ENCODE measurements around the gene FAM180A.
"Not testable (repeated sequence)": the region's sequence is repeated elsewhere in the genome, so short reads cannot be mapped to it uniquely, and the experiment has no call there.

The FAM180A gene

DNA sequence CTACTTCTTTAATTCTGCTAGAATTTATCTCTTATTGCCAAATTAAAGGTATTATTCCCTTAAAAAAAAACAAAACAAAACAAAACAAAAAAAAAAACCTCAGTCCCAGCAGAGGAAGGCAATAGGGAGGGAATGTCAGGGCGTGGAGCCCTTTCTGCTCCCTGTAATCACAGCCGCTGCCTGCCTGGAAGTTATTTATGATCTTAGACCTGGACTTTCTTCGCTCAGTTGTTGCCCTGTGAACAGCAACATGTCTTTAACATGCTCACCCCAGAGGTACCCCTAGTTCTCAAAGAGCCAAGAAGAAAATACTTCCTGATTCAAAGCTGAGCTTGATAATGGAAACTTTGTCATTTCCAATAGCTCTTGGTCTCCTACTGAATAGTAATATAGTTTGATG is 7.7 kb downstream of the FAM180A start:
- Histone ChIP-seq H3K27me3 (ENCODE audit: low read length) (no peaks in the 10 kb centered on the region), H3K27ac (ENCODE audit: low read depth, low read length) (no peak overlapping the region), H2AFZ (ENCODE audit: low read depth, low read length, severe bottlenecking) (no peak overlapping the region), H3K36me3 (ENCODE audit: low read length) (no peaks in the 10 kb centered on the region), H3K79me2 (ENCODE audit: insufficient read depth, low read length) (no peaks in the 10 kb centered on the region), H3K9ac (ENCODE audit: low read length) (no peak overlapping the region), H3K9me3 (ENCODE audit: insufficient read depth, low read length) (no peaks in the 10 kb centered on the region), H3K4me2 (ENCODE audit: low read depth, low read length, poor library complexity, severe bottlenecking) (no peak overlapping the region), H3K9me2 (replicated peaks; ENCODE audit: insufficient read depth, low read length) (no peaks in the 10 kb centered on the region), H4K20me1 (ENCODE audit: low read depth, low read length) (no peaks in the 10 kb centered on the region), H3K4me3 (ENCODE audit: insufficient read depth, low read length, poor library complexity, severe bottlenecking) (no peak overlapping the region), H3F3A (ENCODE audit: insufficient read depth) (no peaks in the 10 kb centered on the region)
- no peak for TF ChIP-seq EZH2phosphoT487 (conservative IDR thresholded peaks at IDR 0.05; ENCODE audit: low read length)
- TF ChIP-seq, protein P1, sequence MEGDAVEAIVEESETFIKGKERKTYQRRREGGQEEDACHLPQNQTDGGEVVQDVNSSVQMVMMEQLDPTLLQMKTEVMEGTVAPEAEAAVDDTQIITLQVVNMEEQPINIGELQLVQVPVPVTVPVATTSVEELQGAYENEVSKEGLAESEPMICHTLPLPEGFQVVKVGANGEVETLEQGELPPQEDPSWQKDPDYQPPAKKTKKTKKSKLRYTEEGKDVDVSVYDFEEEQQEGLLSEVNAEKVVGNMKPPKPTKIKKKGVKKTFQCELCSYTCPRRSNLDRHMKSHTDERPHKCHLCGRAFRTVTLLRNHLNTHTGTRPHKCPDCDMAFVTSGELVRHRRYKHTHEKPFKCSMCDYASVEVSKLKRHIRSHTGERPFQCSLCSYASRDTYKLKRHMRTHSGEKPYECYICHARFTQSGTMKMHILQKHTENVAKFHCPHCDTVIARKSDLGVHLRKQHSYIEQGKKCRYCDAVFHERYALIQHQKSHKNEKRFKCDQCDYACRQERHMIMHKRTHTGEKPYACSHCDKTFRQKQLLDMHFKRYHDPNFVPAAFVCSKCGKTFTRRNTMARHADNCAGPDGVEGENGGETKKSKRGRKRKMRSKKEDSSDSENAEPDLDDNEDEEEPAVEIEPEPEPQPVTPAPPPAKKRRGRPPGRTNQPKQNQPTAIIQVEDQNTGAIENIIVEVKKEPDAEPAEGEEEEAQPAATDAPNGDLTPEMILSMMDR (IDR thresholded peaks at IDR 0.05; ENCODE audit: insufficient read depth, low read length, poor library complexity, severe bottlenecking) = no peak

DNA sequence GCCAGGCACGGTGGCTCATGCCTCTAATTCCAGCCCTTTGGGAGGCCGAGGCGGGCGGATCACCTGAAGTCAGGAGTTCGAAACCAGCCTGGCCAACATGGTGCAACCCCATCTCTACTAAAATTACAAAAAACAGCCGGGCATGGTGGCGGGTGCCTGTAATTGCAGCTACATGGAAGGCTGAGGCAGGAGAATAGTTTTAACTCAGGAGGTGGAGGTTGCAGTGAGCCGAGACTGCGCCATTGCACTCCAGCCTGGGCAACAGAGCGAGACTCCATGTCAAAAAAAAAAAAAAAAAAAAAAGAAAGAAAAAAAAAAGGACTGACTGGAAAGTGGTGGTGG is 11.3 kb downstream of the FAM180A start:
- not testable (repeated sequence) for H3F3A ChIP-seq (ENCODE audit: insufficient read depth); H2AFZ ChIP-seq (ENCODE audit: low read depth, low read length, severe bottlenecking); H3K27ac ChIP-seq (ENCODE audit: low read depth, low read length); H3K36me3 ChIP-seq (ENCODE audit: low read length); H3K27me3 ChIP-seq (ENCODE audit: low read length); H3K9me3 ChIP-seq (ENCODE audit: insufficient read depth, low read length); H4K20me1 ChIP-seq (ENCODE audit: low read depth, low read length); H3K79me2 ChIP-seq (ENCODE audit: insufficient read depth, low read length); H3K9me2 ChIP-seq (replicated peaks; ENCODE audit: insufficient read depth, low read length); H3K9ac ChIP-seq (ENCODE audit: low read length); H3K4me2 ChIP-seq (ENCODE audit: low read depth, low read length, poor library complexity, severe bottlenecking); H3K4me3 ChIP-seq (ENCODE audit: insufficient read depth, low read length, poor library complexity, severe bottlenecking)

DNA sequence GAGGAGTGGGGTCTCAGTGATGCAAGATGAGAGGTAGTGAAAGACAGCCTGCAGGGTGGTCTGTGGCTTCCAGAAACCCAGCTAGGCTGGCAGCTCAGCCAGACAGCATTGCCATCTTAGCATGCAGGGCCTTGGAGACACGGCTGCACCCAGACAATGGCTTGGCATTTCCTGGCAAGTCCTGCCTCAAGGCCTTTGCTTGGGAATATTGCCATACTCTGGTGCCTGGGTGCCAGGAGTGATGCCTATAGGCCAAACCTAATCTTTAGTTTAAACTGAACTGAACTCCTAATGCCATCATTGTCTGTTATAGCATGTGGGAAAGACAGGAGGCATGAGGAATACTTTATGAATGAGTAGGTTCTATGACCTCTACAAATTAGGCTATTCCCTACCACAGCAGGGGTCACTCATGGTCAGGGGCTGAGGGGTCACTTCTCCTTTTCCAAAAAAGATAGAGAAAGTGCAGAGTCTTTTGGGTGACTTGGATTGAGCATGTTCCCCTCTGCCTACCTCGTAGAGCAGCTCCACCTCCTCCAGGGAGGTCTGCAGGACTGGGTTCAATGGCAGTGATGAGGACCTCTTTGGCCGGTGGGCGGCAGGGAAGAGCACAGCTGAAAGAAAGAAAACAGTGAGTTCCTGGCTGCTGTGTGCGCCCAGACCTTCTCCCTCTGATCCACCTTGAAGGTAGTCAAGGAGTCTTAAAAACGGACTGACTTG is 11.9 kb downstream of the FAM180A start:
- Histone ChIP-seq H3K4me2 (ENCODE audit: low read depth, low read length, poor library complexity, severe bottlenecking) (no peak overlapping the region), H3K27ac (ENCODE audit: low read depth, low read length) (no peak overlapping the region), H3K36me3 (ENCODE audit: low read length) (no peaks in the 10 kb centered on the region), H3K9ac (ENCODE audit: low read length) (no peak overlapping the region), H4K20me1 (ENCODE audit: low read depth, low read length) (no peaks in the 10 kb centered on the region), H3K79me2 (ENCODE audit: insufficient read depth, low read length) (no peaks in the 10 kb centered on the region), H3K9me2 (replicated peaks; ENCODE audit: insufficient read depth, low read length) (no peaks in the 10 kb centered on the region), H3K4me3 (ENCODE audit: insufficient read depth, low read length, poor library complexity, severe bottlenecking) (no peak overlapping the region), H3F3A (ENCODE audit: insufficient read depth) (no peaks in the 10 kb centered on the region), H3K9me3 (ENCODE audit: insufficient read depth, low read length) (no peaks in the 10 kb centered on the region), H3K27me3 (ENCODE audit: low read length) (no peaks in the 10 kb centered on the region), H2AFZ (ENCODE audit: low read depth, low read length, severe bottlenecking) (no peak overlapping the region)
- no peak for TF ChIP-seq EZH2phosphoT487 (conservative IDR thresholded peaks at IDR 0.05; ENCODE audit: low read length)
- TF ChIP-seq, protein P1 (IDR thresholded peaks at IDR 0.05; ENCODE audit: insufficient read depth, low read length, poor library complexity, severe bottlenecking) = no peak

DNA sequence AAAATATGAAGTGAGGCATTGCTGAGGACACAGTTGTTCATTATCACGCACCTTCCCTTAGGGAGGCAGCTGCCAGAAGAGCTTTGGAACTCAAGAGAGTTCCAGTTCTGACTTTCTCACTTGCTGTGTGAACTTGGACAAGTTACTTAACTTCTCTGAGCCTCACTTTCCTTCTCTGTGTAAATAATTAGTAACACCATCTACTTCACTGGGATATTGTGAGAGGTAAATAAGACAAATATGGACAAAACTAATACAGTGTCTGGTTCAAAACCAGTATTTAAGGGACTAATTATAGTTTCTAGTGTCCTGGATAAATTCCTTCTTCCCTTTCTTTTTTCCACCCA is 14.3 kb downstream of the FAM180A start:
- H3K27ac ChIP-seq (ENCODE audit: low read depth, low read length) = no peak overlapping the region
- H4K20me1 ChIP-seq (ENCODE audit: low read depth, low read length) = no peaks in the 10 kb centered on the region
- no peaks in the 10 kb centered on the region for H3K36me3 ChIP-seq (ENCODE audit: low read length)
- no peak overlapping the region for H2AFZ ChIP-seq (ENCODE audit: low read depth, low read length, severe bottlenecking)
- no peaks in the 10 kb centered on the region for H3F3A ChIP-seq (ENCODE audit: insufficient read depth)
- H3K4me3 ChIP-seq (ENCODE audit: insufficient read depth, low read length, poor library complexity, severe bottlenecking) = no peak overlapping the region
- H3K79me2 ChIP-seq (ENCODE audit: insufficient read depth, low read length) = no peaks in the 10 kb centered on the region
- no peaks in the 10 kb centered on the region for H3K9me2 ChIP-seq (replicated peaks; ENCODE audit: insufficient read depth, low read length)
- H3K4me2 ChIP-seq (ENCODE audit: low read depth, low read length, poor library complexity, severe bottlenecking) = no peak overlapping the region
- no peaks in the 10 kb centered on the region for H3K27me3 ChIP-seq (ENCODE audit: low read length)
- H3K9ac ChIP-seq (ENCODE audit: low read length) = no peak overlapping the region
- no peaks in the 10 kb centered on the region for H3K9me3 ChIP-seq (ENCODE audit: insufficient read depth, low read length)
- no peak for TF ChIP-seq EZH2phosphoT487 (conservative IDR thresholded peaks at IDR 0.05; ENCODE audit: low read length)
- TF ChIP-seq, protein P1 (IDR thresholded peaks at IDR 0.05; ENCODE audit: insufficient read depth, low read length, poor library complexity, severe bottlenecking) = no peak
